ENCODE results near the gene KIF4A.
A peak's percentile ranks its signal among the peaks of the same experiment; 100 is the strongest.
"Not testable (repeated sequence)": the region's sequence is repeated elsewhere in the genome, so short reads cannot be mapped to it uniquely, and the experiment has no call there.

Gene KIF4A

GRCh38 chrX:70400181-70400580 is 110.3 kb downstream of the KIF4A start:
- not testable (repeated sequence) for DNase-seq

GRCh38 chrX:70402721-70403120 is 112.8 kb downstream of the KIF4A start:
- no peak for DNase-seq

GRCh38 chrX:70405003-70405402 is 115.1 kb downstream of the KIF4A start:
- DNase-seq, result no peak

- no peak for DNase-seq
Observed at GRCh38 chrX:70410921-70411320, 121.0 kb downstream of the KIF4A start.

- no peak for DNase-seq
Observed at GRCh38 chrX:70411475-70411874, 121.6 kb downstream of the KIF4A start.

GRCh38 chrX:70421618-70422017 is 131.7 kb downstream of the KIF4A start:
- DNase-seq, result peak; percentile 5 to 25

- peak; percentile 24 to 41 for DNase-seq
Observed at GRCh38 chrX:70422851-70423341, 133.0 kb downstream of the KIF4A start, which contains the start of gene GDPD2. GDPD2 (plus strand) TSS chrX:70423314; CDS start chrX:70424985, 1,671 bp downstream.

GRCh38 chrX:70423936-70424675 is 134.2 kb downstream of the KIF4A start:
- no peak for DNase-seq

- DNase-seq, result no peak
Observed at GRCh38 chrX:70424801-70425200, 134.9 kb downstream of the KIF4A start.

GRCh38 chrX:70426286-70427278 is 136.7 kb downstream of the KIF4A start:
- no peak for DNase-seq

GRCh38 chrX:70427365-70427764 is 137.5 kb downstream of the KIF4A start:
- no peak for DNase-seq

GRCh38 chrX:70429759-70430158 is 139.9 kb downstream of the KIF4A start:
- DNase-seq, result no peak

- no peak for DNase-seq
Observed at GRCh38 chrX:70432936-70433847, 143.3 kb downstream of the KIF4A start.

- DNase-seq, result peak; percentile 44 to 51
Observed at GRCh38 chrX:70433848-70434351, 144.0 kb downstream of the KIF4A start.

GRCh38 chrX:70434352-70434866 is 144.5 kb downstream of the KIF4A start:
- DNase-seq, result peak; percentile 56 to 73

- no peak for DNase-seq
Observed at GRCh38 chrX:70434914-70435586, 145.1 kb downstream of the KIF4A start.

GRCh38 chrX:70436343-70436742 is 146.4 kb downstream of the KIF4A start:
- DNase-seq, result no peak

GRCh38 chrX:70437011-70437410 is 147.1 kb downstream of the KIF4A start:
- DNase-seq, result no peak

GRCh38 chrX:70437921-70438665 is 148.2 kb downstream of the KIF4A start:
- no peak for DNase-seq

- no peak for DNase-seq
Observed at GRCh38 chrX:70439016-70439415, 149.1 kb downstream of the KIF4A start.
